DMS 273 treated with DMSO at 0.1 percent for 48 hours (cell line): ENCODE data around the gene ANKRD39.

Experiments
- DNase-seq: peaks from one replicate; lab custom pipeline; 2025; lab: John Stamatoyannopoulos, UW

ANKRD39 gene

DNA sequence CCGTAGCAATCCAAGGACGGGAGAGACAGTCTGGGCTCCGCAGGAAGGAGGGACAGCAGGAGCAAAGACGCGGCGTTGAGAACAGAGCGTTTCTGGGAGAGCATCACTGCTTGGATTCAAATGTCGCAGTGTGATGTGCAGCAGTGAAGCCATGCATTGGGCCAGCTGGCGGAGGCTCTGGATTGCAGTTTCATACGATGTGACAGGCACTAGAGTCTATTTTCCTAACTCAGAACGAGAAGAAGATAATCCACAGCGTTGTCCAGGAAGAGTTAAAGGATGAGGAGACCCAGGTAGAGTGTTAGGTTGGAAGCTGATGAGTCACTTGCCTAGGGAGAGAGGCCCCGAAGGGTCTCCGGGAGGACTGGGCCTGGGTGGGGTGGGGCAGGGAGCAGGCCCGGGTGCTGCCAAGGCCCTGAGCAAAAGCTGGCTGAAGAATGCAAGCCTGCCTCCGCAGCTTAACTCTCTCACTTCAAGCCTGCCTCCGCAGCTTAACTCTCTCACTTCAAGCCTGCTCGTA lies 29.7 kb upstream of the ANKRD39 start:
- no peak for DNase-seq

DNA sequence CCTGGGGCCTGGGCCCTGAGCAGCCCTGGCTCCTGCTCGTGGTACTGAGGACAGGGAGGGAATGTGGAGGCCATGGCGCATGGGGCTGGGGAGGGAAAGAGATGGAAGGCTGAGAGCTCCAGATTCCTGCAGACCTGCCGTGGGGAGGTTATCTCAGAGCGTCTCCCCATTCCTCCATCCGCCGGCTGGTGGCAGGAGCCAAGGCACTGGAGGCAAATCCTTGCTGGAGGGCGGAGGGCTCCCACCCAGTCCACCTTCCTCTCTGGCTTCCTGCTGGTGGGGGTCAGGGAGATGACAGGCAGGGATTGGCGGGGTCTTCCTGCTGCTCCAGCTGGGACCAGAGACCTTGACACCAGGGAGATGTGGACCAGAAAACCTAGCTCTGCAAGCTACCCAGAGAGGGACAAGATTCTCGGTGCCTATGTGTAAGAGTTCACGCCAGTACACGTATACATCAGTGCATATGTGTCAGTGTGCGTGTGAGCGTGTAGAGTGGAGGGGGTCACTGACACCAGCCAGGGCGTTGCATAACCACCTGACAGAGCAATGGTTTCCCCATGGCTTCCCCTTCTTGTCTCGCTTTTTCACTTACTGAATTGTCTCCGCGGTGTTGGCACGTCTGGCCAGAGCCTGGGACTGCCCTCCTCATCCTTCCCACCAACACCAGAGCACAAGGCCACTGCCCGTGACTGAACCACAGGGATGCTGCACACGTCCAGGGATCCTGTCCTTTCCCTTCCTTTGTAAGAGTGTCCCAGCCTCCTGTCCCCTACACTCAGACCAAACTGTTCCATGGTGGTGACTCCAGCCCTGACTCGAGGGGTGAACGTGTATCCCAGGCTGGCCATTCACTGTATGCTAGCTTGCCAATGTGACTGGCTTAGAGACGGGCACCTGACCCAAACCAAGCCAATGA lies 27.9 kb upstream of the ANKRD39 start:
- DNase-seq = no peak

DNA sequence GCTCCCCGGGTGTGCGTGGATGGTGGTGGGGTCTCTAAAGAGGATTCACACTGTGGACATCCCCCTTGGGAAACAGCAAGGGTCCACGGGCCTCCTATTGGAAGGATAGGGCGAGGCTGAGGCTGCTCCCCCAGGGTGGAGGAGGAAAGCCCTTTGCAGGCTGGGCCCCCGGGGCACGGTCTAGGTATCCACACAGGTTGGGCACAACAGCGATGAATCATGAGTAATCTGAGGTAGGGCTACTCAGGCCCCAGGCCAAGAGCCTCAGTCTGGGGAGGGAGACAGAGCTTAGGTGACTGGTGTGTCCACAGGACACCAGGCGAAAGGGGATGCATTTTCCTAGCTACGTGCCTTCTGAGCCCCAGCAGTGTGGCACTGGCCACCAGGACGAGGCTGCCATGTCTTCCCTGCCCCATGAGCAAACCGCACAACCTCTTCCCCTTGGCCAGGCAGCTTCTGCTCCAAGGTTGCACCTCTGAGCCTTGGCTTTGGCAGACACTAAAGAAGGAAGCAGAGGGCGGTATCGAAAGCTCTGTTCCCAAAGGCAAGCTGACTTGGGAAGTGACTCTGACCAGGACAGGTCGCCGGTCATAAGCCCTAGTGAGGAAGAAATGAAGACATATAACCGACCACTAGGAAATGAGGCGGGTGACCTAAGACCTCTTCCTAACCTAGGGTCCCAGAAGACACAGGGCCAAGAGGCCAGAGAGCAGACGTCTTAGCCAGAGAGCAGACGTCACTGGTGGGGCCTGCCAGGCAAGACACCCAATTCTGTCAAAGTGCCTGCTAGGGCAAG lies 26.7 kb upstream of the ANKRD39 start:
- DNase-seq = no peak

DNA sequence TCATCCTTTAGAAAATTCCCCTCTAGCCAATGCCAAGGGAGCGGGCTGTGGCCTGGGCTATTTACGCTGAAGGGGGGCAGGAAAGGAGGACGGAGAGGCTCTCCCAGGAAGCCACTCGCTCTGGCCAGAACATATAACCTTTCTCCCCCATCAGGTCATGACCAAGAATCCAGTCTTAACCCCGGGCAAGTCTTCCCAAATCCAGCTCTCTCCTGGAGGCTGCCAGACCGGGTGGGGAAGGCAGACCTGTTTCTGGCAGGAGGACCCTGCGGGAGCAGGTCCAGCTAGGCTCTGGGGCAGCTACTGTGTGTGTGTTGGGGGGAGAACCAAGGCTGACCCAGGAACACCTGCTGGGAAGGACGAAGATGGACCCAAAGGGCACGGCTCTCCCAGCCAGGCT lies 25.5 kb upstream of the ANKRD39 start:
- no peak for DNase-seq

DNA sequence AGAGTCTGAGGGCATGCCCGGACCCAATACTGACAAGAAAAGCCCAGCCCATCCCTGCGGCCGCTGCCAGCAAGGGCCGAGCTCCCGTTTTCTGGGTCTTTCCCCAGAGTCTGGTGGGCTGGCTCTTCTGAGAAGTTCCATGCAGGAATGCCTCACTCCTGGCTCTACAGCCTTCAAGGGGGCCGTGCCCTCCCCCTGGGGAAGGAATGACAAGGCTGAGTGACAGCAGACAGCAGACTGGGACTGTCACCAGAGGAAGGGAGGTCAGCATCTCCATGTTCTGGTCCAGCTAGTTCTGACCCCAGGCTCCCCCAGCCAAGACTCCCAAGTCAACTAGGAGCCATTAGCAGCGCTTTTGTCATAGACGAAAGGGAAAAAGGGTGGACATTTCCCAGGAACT lies 25.1 kb upstream of the ANKRD39 start:
- DNase-seq = no peak

DNA sequence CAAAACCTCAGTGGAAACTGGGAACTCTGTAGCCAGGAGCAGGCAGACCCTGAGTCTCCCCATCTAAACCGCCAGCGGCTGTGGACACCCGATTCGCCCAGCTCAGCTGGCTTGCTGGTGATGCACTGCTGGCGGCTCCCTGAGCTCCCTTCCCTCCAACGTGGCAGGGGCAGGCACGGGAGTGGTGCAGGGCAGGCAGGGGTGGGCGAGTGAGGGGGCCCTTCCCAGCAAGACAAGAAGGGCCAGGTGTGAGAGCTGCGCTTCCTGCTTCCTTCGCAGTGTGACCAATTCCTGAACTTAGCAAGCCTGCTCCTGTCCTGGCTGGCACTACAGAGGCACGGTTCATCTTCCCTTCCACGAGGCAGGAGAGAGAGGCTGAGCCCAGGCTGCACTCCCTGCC lies 24.4 kb upstream of the ANKRD39 start:
- DNase-seq = no peak

DNA sequence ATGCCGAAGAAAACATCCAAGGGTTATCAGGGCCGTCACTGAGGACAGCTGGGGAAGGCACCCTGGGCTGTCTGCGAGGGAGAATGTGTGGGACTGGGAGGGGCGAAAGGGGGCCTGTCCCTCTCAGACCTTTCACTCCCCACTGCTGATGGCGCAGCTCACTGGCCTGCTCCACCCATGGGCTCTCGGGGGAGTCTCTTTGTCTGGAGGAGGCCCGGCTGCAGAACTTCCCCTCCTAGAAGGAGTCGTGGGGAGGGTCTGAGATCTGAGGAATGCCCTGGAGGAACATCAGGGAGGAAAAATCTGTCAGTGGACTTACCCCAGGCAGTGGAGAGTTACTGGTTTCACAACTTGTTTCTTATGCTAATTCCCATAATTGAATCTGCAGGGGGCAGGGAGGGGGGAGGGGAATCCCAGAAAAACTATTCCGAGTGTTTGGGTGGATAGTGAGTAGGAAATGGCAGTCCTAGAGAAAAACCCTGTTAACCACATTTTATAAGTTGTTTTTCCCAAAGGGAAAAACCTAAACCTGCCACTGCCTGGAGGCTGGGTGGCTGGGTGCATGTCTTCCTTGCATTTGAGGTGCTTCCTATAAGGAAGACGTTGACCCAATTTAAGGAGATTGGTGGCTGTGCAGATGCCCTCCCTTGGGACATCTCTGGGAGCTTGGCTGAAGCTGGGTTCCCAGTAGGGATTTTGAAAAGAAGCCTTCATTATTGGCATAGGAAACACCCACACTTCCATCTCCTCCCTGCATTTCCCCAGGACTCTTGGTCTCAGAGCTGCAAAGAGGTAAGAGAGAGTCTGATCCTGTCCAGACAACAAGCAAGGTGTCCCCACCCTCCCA lies 23.8 kb upstream of the ANKRD39 start:
- DNase-seq = no peak

DNA sequence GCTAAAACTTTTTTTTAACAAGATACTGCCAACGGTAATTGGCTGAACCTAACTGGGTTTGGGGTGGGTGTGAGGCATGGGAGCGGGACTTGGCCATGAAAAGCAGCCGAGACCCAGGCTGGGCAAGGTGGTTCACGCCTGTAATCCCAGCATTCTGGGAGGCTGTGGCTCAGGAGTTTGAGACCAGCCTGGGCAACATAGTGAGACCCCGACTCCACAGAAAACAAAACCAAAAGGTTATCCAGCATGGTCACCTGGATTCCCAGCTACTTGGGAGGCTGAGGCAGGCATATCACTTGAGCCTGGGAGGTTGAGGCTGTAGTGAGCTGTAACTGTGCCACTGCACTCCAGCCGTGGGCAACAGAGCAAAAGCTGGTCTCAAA lies 23.1 kb upstream of the ANKRD39 start:
- DNase-seq = no peak

DNA sequence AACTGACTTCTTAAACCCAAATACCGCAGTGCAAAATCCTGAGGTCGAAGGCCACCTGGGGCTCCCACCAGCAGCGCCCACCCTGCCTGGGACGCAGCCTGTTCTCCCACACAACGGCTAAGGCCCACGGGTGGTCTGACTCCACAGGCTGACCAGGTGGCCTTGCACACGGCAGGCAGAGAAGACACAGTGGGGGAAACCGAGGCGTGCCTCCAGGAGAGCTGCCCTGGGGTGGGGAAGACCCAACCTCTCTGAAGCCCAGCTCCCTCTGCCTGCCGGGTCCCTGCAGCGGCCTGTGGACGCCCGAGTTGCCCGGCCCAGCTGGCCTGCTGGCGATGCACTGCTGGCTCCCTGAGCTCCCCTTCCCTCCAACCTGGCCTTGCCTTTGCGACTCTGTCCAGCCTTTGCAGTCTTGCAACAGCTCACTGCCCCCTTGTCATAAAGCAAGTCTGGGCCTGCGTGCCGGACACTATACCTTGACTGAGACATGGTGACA lies 21.8 kb upstream of the ANKRD39 start:
- no peak for DNase-seq

DNA sequence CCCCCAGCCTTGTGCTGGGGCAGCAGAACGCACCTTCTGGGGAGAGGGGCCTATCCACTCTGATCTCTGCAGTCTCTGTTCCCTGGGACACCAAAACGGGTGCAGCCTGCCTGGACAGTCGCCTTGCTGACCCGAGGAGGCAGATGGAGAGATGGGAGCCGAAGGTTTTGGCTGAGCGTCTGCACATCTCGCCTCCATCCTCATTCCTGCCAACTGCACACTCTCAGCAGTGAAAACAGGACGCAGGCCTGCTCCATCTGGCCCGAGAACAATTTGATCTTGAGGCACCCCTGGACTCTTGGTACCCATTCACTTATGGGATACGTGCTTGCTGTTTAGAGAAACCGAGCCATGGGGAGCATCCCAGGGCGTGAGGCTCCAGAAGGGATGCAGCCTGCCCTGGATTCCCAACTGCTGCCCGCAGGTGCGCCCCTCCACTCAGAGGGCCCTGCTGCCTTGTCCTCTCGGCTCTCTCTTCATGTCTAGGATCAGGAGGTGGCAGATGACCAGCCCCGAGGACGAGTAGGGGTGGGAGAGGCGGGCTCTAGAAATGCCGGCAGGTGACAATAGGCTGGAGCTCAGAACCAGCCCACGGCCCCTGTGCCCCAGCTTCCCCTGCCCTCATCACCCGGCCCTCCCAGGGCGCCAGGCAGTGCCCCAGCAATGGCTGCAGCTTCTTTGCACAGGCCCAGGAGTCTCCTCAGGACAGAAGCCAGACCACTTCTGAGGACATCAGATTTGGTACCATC lies 21.2 kb upstream of the ANKRD39 start:
- no peak for DNase-seq

DNA sequence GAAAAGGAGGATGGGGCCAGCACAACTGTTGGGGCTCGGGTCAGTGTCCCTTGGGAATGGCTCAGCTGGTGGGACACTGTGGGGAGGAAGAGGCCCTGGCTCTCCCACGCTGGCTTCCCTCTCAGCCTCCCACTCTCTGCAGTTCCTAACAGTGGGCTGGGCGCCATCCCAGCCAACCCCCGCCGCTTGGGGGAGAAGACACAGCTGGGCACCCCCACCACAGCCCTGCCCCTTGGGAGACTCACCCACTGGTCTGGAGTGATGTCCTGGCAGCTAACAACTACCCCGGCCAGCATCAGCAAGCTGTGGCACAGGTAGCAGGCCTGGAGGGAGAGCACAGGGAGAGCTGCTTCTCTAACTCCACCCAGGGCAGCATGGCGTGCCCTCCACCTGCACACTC lies 20.4 kb upstream of the ANKRD39 start:
- no peak for DNase-seq

DNA sequence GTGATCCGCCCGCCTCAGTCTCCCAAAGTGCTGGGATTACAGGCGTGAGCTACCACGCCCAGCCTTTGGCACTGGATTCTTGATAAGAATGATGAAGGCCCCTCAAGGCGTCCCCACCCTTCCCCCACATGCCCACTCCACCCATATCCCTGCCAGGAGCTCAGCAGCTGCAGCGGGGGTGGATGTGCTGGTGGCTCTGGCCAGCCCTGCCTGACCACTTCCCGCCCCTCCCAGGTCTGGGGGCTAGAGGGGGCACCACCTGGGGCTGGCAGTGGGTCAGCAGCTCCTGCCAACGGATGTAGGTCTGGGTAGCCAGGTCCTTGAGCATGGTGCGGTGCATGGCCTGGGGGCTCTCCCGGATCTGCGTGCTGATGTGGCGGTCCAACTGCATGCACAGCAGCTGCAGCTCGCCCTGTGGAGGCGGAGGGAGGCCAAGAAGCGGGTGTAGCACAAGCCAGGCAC lies 19.8 kb upstream of the ANKRD39 start:
- no peak for DNase-seq

DNA sequence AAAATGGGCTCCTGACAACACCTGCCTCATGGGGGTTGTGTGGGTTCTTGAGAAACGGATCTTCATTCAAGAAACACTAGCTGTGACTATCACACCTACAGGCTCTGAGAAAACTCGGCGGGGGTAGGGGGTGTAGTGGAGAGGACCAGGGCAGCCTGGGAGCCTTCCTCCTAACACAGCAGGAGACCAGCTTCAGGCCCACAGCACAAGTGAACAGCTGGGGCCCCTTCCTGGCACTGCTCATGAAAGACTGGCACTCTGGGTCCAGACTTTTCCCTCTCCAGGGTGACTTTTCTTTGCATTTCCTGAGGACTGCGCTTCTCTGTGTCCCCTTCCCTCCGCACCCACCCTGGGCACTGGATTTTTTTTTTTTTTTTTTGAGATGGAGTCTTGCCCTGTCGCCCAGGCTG lies 19.2 kb upstream of the ANKRD39 start:
- DNase-seq = no peak

DNA sequence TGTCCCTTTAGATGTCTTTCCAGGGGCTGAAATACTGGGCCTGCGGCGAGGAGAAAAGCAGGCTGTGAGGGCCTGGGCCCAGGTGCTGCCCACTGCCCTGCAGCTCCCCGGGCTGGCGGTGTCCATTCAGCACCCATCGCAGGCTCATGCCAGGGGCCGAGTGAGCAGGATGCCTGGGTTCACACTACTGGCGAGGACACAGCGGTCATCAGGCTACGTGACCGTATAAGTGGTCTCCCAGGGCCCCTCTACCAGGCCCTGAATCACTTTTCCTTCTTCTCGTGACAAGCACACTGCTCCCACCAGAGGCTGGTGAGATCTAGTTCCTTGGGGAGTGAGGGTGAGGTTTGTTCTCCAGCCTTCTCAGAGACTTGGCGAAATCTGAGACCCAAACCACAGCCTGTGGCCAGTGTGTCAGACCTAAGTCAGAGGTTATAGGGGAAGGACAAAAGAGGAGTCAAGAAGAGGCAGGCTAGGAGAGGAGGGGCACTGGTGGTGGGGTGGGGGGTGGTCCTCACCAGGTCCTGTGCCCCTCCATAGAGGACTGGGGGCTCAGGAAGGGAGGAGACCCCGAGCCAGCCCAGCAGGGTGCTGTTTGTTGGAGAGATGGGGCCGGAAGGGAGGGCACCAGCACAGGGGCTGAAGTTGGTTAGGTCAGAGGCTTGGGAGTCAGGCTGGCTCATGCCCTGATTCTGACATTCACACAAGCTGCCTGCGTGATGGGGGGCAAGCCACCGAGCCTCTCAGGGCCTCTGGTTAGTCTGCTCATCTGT lies 18.6 kb upstream of the ANKRD39 start:
- no peak for DNase-seq

DNA sequence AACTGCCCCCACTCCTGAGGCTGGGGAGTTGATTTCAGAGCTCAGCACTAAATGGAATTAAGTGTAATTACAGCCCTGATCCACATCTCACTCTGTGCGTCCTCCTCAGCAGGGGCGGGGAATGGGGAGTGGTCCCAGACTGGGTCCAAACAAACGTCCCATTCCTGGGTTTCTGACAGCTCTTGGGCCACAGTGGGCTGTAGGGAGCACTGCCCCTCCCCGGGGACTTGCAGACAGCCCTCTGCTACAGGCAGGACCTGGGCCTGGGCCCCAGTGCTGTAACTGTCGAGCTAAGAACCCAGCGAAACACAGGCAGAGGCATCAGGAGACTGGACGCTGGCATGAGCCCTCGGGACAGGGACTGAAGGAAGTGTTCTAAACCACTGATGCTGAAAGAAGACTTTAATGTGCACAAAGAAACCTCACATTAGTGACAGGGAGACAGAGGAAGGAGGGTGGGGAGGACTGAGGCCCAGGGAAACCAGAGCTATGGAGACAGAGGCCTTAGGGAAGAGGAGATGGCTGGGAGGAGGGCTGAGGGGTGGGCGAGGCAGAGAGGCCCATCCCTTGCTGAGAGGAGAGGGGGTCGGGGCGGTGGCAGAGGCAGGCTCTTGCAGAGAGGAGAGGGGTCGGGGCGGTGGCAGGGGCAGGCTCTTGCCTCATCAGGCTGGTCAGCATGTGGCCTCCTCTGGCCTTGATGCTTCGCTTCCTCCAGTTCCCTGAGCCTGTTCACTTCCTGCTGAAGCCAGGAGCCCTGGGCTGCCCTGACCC lies 17.9 kb upstream of the ANKRD39 start:
- no peak for DNase-seq

DNA sequence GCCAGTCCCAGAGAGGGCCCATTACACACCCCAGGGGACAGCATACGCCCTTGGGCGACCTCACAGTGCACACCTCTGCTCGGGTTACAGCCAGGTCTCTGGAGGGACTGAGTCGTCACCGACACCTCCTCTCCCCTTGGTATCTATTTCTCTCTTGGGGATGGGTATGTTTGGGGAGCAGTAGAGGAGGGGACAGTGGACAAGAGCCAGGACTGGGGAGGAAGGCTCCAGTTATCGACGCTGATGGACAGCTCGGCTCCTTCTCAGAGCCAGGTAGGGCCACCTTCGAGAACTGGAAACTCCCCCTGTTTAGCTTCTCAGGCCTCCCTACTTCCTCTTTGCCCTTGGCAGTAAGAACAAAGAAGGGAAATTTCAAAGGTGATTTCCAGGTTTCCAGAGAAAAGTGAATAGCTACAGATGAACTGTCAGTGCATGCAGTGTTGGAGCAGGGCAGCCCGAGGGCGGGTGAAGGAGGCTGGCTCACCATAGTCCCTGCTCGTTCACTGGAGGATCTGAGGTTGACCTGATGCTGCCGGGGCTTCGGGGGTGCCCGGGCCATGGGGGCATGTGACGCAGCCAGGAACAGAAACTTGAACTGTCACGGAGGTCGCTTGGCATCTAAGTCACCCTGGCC lies 16.5 kb upstream of the ANKRD39 start:
- DNase-seq = no peak

DNA sequence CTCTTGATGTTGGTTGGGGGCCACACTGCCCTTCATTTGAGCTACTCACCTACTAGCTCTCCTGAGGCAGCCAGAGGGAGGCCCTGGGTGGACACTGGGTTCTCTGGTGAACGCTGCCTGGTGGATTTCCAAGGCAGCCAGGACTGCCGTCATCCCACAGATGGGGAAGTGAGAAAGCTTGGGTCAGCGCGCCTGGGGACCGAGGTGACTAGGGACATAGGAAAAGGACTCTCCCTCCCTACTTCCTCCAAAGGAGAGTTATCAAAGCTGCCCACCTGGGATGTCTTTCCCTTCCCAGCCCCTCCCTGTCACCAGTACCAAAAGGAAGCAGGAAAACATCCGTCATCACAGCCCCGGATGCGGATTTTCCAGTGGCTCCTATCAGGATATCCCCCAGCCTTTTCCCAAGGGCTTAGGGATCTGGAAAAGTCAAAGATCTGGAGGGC lies 15.9 kb upstream of the ANKRD39 start:
- DNase-seq = no peak

DNA sequence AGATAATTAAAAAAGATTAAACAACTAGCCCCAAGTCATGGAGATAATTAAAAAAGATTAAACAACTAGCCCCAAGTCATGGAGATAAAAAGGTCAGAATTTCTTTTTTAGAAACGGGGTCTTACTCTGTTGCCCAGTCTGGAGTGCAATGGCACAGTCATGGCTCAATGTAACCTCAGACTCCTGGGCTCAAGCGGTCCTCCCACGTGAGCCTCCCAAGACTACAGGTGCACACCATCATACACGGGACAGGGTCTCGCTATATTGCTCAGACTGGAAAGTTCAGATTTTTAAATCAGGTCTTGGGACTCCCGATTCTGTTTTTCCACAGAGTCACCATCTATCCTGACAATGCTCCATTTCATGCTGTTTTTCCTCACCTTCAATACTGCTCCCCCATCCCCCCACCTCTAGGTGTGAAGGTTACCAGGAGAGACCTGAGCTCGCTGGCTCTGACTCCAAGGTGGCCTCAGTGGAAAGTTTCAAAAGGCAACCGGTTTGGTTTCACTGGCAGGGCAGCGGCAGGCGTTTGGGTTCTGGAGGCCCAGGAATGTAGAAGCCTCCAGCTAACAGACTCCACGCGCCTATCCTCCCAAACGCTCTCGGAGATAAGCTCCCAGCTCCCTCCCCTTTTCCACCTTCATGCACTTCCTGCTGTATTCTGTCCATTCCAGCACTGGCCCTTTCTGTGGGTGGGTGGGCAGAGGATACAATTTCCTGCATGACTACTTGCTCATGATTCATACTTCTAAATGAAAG lies 15.0 kb upstream of the ANKRD39 start:
- no peak for DNase-seq
